Stimulated activated CD4-positive, alpha-beta T cell treated with anti-CD3 and anti-CD28 coated beads, Interleukin-4, amount 100 ng/mL, for 4 hours (primary cell): ENCODE data around the gene CACNA2D2.
A peak's percentile ranks its signal among the peaks of the same experiment; 100 is the strongest.

Experiments used
- DNase-seq, 2 experiments: peaks; one replicate each; pipeline ENCODE4 v3.0.0-alpha.2; 2020

The CACNA2D2 gene

DNA sequence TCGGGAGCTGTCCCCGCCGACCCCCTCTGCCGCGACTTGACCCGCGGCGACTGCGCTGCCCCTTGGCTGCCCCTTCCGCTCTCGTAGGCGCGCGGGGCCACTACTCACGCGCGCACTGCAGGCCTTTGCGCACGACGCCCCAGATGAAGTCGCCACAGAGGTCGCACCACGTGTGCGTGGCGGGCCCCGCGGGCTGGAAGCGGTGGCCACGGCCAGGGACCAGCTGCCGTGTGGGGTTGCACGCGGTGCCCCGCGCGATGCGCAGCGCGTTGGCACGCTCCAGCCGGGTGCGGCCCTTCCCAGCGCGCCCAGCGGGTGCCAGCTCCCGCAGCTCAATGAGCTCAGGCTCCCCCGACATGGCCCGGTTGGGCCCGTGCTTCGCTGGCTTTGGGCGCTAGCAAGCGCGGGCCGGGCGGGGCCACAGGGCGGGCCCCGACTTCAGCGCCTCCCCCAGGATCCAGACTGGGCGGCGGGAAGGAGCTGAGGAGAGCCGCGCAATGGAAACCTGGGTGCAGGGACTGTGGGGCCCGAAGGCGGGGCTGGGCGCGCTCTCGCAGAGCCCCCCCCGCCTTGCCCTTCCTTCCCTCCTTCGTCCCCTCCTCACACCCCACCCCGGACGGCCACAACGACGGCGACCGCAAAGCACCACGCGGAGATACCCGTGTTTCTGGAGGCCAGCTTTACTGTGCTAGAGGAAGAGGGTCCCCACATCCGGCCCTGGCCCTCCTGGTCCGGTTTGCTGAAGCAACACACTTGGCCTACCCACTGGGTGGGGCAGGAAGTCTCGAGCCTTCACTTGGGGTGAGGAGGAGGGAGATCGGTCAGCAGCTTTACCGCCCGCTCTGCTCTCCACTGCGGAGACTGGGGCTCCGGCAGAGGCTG lies 162.7 kb downstream of the CACNA2D2 start, which contains the start of gene RASSF1:
Gene RASSF1, minus strand, starts transcription at position 389 of the 882 bp plus-strand sequence. Its CDS starts 31 bp downstream, at position 358.
- DNase-seq: peak; percentile 55 to 65

DNA sequence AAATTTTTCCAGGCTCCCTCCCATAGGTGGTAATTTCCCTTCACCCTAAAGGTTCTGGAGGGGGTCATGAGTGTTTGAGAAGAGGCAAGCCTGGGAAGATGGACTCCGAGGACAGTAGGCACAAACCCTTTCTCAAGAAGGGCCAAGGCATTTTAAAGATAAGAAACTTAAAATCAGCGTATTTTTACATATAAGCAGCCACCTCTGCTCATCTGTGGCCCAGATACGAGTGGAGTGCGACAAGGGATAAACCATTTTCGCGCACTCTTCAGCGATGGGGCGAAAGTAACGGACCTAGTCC lies 163.3 kb downstream of the CACNA2D2 start:
- no peak for DNase-seq

DNA sequence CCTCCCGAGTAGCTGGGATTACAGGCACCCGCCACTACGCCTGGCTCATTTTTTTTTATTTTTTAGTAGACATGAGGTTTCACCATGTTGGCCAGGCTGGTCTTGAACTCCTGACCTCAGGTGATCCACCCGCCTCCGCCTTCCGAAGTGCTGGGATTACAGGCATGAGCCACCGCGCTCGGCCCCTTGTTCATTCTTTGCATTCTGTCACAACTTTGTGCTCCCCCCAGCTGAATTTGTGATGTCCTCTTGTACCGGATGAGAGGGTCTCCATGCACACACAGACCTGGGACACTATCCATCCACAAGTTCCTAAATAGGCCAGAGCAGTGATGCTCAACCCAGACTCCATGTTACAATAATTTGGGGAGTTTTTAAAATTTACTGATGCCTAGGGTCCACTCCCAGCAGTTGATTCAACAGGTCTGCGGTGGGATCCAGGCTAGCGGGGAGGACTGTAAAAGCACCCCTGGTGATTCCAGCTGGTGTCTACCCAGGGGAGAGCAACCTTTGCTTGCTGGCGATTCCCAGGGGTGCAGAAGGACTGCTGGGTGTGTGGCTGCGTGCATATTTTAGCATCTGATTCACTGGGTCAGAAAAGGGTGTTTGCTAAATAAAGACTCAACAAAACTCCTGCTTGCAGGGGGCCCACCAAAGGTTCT lies 163.8 kb downstream of the CACNA2D2 start:
- no peak for DNase-seq

DNA sequence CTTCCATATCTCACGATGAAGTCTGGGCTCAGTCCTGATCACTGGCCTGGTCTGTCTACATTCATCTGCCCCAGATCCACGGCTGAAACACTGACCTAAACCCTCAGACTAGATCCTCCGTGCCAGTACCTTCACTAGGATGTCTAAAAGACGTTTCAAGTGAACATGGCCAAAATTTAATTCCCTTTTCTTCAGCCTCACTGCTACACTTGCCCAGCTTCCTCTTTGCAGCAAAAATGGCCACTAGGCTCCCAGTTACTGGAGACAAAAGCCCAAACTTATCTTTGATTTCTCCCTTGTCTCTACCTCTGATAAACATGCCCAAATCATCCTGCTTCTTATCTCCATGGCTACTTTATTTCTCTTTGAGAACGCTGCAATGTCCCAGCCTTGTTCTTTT lies 164.5 kb downstream of the CACNA2D2 start:
- DNase-seq: no peak

DNA sequence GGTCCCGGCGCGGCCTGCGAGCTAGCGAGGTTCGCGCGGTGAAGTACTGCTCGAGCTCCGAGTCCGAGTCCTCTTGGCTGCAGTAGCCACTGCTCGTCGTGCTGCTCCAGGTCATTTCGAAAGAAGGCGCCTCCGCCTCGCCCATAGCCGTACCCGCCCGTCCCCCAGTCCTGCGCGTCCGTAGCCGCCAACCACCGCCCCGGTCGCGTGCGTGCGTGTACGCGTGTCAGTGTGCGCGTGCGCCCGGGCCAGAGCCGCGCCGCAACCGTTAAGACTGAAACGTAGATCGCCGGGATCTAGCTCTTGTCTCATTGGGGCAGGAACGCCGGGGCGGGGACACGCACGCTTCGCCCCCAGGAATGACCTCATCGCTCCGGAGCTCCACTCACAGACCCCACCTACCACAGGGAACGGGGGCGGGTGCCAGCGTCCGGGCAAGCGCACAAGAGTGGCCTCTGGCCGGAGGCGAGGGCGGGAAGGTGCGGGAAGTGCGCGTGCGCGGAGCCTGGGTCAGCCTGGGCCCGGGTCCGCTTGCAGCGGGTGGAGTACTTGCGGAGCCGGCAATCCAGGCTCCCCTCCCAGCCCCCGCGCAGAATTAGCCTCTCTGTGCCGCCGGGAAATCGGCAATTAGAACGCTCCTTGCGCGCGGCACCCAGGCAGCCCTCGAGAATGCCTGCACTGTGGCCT lies 166.1 kb downstream of the CACNA2D2 start:
- DNase-seq: peak; percentile 93 to 95

DNA sequence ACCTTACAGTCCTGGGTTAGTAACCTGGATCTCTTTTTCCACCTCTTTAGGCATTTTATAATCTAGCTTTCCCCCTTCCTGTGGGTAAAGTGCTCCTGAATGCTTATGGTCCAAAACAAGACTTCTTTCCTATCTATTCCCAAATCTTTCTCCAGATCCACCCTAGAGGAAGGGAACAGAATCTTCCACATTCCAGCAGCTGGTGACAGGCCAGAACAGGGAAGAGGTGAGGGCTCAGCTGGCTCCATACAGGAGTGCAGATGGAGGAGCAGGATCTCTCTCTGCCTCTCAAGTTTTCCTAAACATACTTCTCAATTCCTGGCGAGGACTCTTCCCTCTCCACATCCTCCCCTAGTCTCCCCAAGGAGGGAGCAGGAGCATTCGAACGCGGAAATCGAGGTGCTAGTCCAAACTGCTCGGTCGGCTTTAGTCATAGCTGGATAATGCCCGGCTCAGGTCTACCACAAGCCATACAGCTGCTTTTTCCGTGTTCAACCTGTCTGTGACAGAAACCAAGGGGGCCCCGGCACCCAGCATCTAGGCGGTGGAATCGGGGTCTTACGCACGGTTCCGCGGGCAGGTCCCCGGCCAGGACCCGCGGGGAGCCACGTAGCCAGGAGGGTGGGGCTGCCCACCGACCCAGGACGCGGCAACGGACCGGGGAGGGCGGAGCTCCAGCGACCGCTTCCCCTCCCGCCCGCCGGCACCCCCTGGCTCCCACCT lies 166.8 kb downstream of the CACNA2D2 start:
- peak in 1 of 2 experiments; percentile 51 for DNase-seq

DNA sequence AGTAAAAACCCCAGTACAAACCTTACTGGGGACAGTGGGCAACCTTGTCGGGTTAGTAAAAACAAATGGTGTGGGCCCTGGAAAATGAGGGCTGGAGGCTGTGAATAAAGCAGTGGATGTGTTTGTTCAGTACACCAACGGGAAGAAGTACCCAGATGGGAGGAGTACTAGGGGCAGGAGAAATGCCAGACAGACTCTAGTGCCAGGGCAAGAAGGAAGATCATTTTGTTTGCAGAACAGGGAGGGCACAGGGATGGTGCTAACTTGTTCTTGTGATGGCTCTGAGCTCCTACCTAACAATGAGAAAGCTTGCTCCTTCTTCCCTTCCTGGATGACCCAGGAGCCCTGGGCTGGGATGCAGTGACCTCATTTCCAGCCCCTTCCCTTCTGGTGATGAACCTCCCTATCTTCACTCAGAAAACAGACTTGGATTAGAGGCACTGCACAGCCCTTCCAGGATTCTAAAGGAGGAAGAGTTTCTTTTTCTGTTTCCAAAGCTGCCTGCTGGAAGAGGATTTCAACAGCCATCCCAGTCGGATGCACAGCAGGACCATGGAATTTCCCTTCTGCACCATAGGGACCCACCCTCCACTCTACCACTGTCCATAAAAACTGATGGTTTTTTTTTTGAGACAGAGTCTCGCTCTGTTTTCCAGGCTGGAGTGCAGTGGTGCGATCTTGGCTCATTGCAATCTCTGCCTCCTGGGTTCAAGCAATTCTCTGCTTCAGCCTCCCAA lies 168.9 kb downstream of the CACNA2D2 start:
- DNase-seq: no peak

DNA sequence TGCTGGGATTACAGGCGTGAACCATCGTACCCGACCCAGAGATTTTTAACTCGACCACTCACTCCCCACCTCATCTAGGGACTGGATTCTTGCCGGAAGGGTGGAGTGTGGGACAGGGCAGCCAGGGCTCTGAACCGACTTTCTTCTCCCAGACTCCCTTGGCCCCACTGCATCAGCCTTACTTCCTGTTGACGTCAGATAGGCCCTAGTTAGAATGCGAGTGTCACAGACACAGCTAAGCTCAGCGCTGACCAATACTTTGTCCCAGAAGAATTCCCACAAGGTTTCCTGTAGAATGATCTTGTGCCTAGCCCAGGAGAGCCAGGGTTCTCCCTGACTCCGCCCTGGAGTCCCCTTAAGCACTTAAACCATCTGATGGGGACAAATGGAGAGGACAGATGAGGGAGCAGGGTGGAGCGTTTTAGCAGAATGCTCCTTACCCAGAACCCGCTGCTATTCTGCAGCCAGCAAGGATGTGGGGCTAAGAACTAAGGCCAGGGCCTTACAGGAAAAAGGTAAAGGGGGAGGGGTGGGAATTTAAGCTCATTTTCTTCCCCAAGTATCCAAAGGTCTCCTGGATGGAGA lies 169.6 kb downstream of the CACNA2D2 start:
- DNase-seq: no peak

DNA sequence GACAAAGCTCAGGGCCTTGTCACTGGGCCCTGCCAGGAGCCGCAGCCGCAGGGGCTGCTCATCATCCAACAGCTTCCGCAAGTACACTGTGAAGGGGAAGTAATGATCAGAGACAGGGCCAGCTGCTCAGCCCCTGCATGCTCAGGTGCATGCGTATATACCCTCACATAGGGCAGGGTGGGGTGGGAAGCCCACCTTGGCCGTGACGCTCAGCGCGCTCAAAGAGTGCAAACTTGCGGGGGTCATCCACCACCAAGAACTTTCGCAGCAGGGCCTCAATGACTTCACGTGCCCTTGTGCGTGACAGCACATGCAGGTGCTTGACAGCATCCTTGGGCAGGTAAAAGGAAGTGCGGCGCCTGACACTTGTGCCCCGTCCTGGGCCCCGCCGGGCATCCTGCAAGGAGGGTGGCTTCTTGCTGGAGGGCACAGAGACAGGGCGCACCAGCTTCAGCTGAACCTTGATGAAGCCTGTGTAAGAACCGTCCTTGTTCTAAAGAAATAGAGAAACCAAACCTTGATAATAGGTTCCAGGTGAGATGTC lies 172.0 kb downstream of the CACNA2D2 start:
- no peak for DNase-seq

DNA sequence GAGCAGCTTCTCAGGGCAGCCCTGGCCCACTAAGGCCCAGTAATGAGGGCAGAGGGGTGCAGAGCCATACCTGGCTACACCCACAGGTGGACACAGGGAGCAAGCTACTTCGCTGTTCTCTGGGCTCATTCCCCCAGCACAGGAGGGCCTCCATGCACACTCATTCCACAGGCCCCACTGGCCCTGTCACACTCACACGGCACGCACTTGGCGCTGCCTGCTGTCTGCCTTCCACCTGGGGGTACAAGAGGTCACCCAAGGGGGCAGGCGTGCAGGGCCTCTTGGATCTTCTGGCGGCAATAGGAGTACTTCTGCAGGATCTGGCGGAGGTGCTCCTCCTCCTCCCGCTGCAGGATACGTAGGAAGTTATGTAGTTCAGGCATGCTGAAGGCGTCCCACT lies 173.1 kb downstream of the CACNA2D2 start:
- no peak for DNase-seq

DNA sequence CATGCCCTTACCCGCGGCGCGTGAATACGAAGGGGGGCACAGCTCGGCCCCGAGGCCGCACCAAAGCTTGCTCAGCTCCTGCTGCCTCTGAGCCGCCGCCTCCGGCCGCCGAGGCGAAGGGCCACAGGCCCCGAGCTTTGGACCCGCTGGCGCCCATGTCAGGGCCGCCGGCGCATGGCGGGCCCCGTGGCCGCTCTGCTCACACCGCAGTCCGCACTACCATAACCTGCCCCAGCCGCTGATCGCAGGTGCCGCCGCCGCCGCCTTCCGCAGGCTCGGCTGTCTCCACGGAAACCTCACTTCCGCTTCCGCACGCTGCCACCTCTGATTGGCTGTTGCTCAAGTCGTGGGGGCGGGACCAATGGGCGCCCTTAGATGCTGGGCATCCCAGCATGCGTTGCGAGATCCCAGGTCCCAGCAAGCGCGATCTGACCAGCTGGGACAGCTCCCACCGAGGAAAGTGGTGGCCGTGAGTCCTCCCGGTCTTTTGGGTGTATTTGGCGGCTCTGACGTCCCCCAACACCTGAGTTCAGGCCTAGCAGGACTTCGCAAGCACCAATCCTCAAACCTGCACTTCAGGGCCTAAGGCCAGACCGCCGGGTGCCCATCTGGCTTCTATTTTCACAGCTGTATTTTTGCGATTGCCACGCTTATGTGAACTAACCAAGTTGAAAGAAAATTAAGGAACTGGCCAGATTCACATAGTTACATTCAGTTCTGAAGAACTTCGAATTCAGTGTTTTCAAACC lies 175.3 kb downstream of the CACNA2D2 start, which contains the start of gene TUSC2:
Gene TUSC2, minus strand, starts transcription at position 281 of the 749 bp plus-strand sequence. Its CDS starts 124 bp downstream, at position 157.
- peak; percentile 91 to 93 for DNase-seq

DNA sequence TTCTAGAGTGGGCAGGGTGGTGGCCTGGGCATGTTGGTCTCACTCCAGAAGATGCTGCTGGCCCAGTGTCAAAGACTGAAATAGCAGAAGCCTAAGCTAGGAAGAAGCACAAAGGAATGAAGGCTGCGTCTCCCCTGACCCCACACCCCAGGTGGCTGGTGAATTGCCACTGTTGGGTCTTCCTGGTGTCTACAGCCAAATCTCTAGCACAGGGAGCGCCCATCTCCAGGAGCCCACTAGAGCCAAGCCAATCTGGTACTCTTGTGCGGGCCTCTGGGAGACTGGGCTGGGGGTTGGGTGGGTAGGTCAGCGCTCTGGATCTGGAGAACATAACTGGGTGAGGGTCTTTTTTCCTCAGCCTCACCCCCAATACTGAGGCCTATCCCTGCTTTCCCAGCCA lies 176.3 kb downstream of the CACNA2D2 start:
- no peak for DNase-seq

DNA sequence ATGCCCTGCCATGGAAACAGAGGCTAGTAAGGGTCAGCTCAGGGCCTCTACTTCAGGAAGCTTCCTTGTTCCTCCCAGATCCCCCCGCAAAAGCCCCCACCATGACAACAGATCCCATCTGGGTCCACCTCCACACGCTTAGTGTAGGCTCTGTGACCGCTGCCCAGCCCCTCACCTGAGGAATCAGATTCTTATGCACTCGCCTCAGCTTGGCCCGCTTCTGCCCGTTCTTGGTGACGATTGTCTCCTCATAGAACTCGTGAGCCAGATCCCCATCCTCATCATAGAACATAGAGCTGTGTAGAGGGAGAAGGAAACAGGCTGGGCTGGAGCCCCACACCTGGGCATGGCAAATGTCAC lies 177.3 kb downstream of the CACNA2D2 start:
- DNase-seq: no peak

DNA sequence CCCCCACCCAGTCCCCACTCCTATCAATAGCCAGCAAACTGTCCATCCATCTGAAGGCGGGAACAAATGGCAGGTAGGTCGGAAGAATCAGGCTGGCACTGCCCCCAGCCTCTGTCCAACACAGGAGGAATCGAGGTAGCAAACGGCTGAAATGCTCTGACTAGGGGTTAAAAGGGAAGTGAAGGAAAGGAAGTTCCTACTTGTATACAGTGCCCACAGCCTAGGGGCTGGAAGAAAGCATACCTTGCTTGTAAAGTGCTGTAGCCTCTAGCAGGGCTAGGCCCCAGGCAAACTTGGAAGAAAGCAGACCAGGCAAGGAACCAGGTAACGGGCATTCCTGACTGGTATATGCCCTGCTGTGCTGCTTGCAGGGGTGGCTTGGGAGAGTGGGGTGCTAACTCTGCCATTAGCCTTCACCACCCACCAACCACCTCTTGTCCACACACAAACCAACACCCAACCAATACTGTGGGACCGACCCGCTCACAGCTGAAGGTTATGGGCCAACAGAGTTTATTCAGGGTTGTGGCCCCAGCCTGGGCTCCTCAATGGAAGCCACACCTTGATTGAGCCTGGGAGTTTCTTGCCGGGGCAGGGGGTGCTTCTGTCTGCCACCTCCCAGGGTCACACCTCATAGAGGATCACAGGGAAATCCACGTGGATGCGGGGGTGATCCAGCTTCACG lies 177.8 kb downstream of the CACNA2D2 start:
- DNase-seq: no peak

DNA sequence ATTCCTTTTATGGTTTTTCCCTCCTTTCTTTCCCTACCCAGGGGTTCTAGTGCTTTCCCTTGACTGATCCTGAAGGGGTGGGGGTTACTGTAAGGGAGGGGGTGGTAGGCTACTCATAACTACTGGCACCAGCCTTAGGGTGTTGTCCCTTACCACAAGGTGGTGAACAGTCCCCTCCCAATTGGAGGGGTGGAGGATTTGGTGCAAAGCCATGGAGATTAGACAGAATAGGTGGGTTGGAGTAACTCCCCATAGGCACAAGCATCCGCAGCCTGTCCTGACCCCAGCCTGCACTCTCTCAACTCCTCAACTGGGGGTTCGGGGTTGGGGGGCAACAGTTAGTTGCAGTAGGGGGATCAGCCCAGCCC lies 178.3 kb downstream of the CACNA2D2 start:
- DNase-seq: no peak

DNA sequence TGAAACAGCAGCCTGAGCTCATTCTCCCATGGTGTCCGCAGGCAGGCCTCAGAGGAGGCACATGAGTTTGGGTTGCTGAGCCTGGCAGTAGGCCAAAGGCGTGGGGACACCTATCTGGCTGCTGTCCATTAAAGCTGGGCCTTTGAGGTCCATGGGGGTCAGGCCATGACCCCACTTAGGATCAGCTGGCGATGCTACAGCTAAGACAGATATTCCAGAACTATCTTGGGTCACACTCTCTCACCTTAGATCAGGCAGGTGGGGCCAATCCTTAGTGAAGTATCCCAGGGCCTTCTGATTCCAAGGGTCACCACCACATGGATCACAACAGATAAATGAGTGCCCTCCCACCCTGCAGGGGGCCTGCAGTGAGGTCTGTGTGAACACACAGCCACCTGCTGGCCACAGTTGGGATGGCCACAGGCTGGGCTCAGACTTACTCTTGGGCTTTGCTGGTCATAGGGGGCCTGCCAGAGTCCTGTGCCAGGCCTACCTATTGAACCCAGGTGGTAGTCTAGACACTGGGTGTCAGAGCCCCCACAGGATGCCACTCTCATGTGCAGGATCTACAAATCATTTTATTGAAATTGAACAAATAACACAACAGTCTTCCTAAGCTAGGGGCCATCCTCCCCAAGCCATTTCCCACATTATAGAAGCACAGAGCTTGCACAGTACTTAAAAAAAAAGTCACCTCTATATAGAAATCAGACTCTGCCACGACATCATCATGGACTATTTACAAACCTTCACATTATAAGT lies 178.9 kb downstream of the CACNA2D2 start:
- peak; percentile 37 to 63 for DNase-seq

DNA sequence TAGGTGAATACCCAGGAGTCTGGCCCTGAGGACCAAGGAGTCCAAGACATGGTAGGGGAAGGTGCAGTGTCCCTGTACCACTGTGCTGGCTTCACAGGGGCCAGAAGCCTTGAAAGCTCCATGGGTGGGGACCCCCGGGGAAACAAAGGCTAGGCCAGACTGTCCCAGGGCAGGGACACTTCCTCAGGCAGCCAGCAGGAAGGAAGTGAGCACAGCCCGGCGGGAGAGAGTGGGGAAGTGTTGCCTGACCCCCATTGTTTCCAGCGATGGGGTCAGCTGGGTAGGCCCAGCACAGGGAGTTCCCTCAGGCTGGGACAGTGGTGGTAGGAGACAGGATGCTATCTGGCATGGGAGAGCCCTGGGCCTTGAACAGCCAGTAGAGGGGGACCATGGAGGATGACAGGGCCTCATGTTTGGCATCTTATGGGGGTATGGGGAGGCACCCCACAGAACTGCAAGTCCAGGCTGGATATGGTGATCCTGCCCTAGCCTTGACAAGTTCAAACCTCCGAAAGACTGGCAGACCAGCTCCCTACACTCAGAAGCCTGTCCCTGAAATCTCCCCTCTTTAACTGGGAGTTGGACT lies 179.7 kb downstream of the CACNA2D2 start:
- DNase-seq: no peak

DNA sequence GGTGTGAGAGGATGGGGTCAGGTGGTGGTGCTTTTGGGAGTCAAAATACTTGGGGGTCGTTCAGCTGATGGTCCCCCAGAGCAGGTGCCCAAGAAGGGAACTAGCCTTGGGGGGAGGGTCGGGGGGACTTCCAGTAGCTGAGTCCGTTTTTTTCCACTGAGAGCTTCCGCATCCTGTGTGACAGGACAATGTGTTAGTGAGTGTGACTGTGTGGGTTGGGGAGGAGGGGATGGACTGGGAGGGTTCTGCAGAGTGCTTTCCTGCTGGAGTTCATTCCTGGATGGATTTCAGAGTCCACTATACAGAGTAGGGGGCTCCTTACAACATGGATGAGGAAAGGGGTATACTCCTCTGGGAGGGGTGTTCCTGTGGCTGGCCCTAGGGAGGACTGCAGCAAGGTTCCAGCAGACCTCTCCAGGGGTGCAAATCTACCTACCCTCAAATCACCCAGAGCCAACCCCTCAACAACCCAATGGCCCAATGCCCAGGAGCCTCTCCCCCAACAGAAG lies 180.3 kb downstream of the CACNA2D2 start:
- no peak for DNase-seq
